HepG2 (cell line): Measurements from ENCODE around the gene TBCB. TPM values are rescaled to one million over a fixed set of nuclear protein-coding genes. Genes with fewer than 3 reads are reported as not detected.

Experiments
- DR1 ChIP-seq: sonication (generic); formaldehyde crosslinking; IDR thresholded peaks from 2 replicates; pipeline ENCODE4 v1.8.0; 2021; ENCODE audit warnings: mild to moderate bottlenecking, missing genetic modification reagents, inconsistent platforms
- KAT8 ChIP-seq: IDR thresholded peaks from 2 replicates; pipeline ENCODE4 v1.6.1; 2016; ENCODE audit warnings: missing genetic modification reagents, missing compliant biosample characterization
- MATR3 ChIP-seq: sonication (generic); formaldehyde crosslinking; IDR thresholded peaks from 2 replicates; pipeline ENCODE4 v1.4.0; 2020; ENCODE audit warnings: missing genetic modification reagents
- NBN ChIP-seq: fragments of 450-650 bp; conservative IDR thresholded peaks from 2 replicates; pipeline ENCODE4 v1.6.1; 2017
- NFE2 ChIP-seq: sonication (generic); formaldehyde crosslinking; IDR thresholded peaks from 2 replicates; pipeline ENCODE4 v1.4.0; 2020; ENCODE audit warnings: missing genetic modification reagents
- NR2F1 ChIP-seq, 2 experiments: fragments of 450-650 bp in 1 of 2; formaldehyde crosslinking in 1 of 2; IDR thresholded peaks; 2 replicates each; pipeline versions ENCODE4 v1.5.0 to v1.6.1; 2016 to 2020; ENCODE audit warnings: mild to moderate bottlenecking in 1 of 2, missing compliant biosample characterization in 1 of 2, missing genetic modification reagents in 1 of 2, moderate library complexity in 1 of 2
- NR2F2 ChIP-seq: IDR thresholded peaks from 2 replicates; pipeline ENCODE4 v1.6.1; 2012; ENCODE audit warnings: low read depth, inconsistent platforms, borderline replicate concordance
- ZNF547 ChIP-seq: sonication (generic); formaldehyde crosslinking; IDR thresholded peaks from 2 replicates; pipeline ENCODE4 v1.5.1; 2020; ENCODE audit warnings: mild to moderate bottlenecking, missing genetic modification reagents
- ZNF570 ChIP-seq: sonication (generic); formaldehyde crosslinking; IDR thresholded peaks from 2 replicates; pipeline ENCODE4 v1.4.0; 2020; ENCODE audit warnings: mild to moderate bottlenecking, missing genetic modification reagents, borderline replicate concordance
- ZNF776 ChIP-seq: sonication (generic); formaldehyde crosslinking; IDR thresholded peaks from 2 replicates; pipeline ENCODE4 v1.4.0; 2020; ENCODE audit warnings: mild to moderate bottlenecking, missing genetic modification reagents
- polyA plus RNA-seq, 8 experiments: library from polyadenylated mRNA; depleted of rRNA in 3 of 8; stranded (reverse) in 7 of 8; unstranded in 1 of 8; fragments of >200 nt; fragmentation: Illumina TruSeq in 4 of 8; extraction: Trizol in 4 of 8; gene quantifications; 2 replicates each; pipeline versions ENCODE4 v1.2.1 to v1.2.3, GENCODE V29; 2011 to 2016; ENCODE audit warnings: low read depth in 4 of 8, missing spikeins in 1 of 8, mixed read lengths in 1 of 8; ENCODE audit not compliant: insufficient read depth in 1 of 8
- total RNA-seq, 5 experiments: library from RNA; depleted of rRNA; stranded (reverse); fragments of >200 nt; fragmentation: Illumina TruSeq; extraction: Trizol; gene quantifications; 2 replicates each; pipeline ENCODE4 v1.2.3, GENCODE V29; 2016; ENCODE audit warnings: low read depth in 1 of 5
- TF ChIP-seq, protein P1 (sequence below): IDR thresholded peaks from 2 replicates; pipeline ENCODE4 v1.6.1; 2016; ENCODE audit warnings: low read depth, borderline replicate concordance
- TF ChIP-seq, protein P2 (sequence below): sonication (generic); formaldehyde crosslinking; IDR thresholded peaks from 2 replicates; pipeline ENCODE4 v1.4.0; 2020; ENCODE audit warnings: mild to moderate bottlenecking, low read depth, missing genetic modification reagents
- TF ChIP-seq, protein P3 (sequence below): sonication (generic); formaldehyde crosslinking; IDR thresholded peaks from 2 replicates; pipeline ENCODE4 v1.5.0; 2020; ENCODE audit warnings: missing genetic modification reagents, mild to moderate bottlenecking, borderline replicate concordance
- TF ChIP-seq, protein P4 (sequence below): sonication (generic); formaldehyde crosslinking; IDR thresholded peaks from 2 replicates; pipeline ENCODE4 v1.8.1; 2023; ENCODE audit warnings: missing genetic modification reagents, inconsistent platforms, borderline replicate concordance
- TF ChIP-seq, protein P5 (sequence below): IDR thresholded peaks from 2 replicates; pipeline ENCODE4 v1.6.1; 2018; ENCODE audit warnings: missing genetic modification reagents
- TF ChIP-seq, protein P6 (sequence below): sonication (generic); formaldehyde crosslinking; IDR thresholded peaks from 2 replicates; pipeline ENCODE4 v1.5.1; 2020; ENCODE audit warnings: mild to moderate bottlenecking, missing genetic modification reagents, borderline replicate concordance

TBCB gene
- total and polyA plus RNA-seq, 2 of the 13 experiments (the other 11 are each of a cell fraction or from before 2014, with no cell fraction given): 271 to 276 TPM

DNA sequence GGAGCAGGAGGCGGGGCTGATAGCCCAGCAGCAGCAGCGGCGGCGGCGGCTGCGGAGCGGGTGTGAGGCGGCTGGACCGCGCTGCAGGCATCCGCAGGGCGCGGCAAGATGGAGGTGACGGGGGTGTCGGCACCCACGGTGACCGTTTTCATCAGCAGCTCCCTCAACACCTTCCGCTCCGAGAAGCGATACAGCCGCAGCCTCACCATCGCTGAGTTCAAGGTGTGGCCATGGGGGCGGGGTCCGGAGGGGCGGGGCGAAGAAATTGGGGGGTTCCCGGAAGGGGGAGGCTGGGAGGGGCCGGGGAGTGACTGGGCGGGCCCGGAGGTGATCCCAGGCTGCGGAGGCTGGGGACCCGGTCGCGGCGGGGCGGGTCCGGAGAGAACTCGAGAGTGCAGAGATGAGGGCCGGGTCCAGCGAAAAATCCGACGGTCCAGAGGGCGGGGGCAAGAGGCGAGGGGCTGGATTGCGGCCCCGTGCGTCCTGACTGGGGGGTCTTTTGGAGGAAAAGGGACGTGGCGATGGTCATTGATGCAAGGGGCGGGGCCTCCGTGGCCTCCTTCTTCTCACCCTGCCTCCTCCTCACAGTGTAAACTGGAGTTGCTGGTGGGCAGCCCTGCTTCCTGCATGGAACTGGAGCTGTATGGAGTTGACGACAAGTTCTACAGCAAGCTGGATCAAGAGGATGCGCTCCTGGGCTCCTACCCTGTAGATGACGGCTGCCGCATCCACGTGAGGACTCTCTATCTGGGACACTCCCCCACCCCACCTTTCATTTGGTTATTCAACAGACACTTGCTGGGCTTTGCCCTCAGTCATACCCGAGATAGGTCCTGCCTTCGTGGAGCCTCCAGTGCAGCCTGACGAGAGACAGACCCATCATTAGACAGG lies at the start of gene TBCB (continued):
- TF ChIP-seq NR2F1 (CRISPR knock-in tag; IDR thresholded peaks at IDR 0.05): no peak
- TF ChIP-seq NFE2 (CRISPR knock-in tag): no peak
- no peak for TF ChIP-seq DR1 (CRISPR knock-in tag)
- TF ChIP-seq, protein P1, sequence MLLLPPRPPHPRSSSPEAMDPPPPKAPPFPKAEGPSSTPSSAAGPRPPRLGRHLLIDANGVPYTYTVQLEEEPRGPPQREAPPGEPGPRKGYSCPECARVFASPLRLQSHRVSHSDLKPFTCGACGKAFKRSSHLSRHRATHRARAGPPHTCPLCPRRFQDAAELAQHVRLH (CRISPR knock-in tag): no peak
- no peak for TF ChIP-seq ZNF570
- TF ChIP-seq NBN: no peak
- no peak for TF ChIP-seq KAT8 (CRISPR knock-in tag)
- no peak for TF ChIP-seq ZNF776
- TF ChIP-seq NR2F2: no peak
- TF ChIP-seq, protein P2, sequence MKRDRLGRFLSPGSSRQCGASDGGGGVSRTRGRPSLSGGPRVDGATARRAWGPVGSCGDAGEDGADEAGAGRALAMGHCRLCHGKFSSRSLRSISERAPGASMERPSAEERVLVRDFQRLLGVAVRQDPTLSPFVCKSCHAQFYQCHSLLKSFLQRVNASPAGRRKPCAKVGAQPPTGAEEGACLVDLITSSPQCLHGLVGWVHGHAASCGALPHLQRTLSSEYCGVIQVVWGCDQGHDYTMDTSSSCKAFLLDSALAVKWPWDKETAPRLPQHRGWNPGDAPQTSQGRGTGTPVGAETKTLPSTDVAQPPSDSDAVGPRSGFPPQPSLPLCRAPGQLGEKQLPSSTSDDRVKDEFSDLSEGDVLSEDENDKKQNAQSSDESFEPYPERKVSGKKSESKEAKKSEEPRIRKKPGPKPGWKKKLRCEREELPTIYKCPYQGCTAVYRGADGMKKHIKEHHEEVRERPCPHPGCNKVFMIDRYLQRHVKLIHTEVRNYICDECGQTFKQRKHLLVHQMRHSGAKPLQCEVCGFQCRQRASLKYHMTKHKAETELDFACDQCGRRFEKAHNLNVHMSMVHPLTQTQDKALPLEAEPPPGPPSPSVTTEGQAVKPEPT (CRISPR knock-in tag): no peak
- TF ChIP-seq, protein P3, sequence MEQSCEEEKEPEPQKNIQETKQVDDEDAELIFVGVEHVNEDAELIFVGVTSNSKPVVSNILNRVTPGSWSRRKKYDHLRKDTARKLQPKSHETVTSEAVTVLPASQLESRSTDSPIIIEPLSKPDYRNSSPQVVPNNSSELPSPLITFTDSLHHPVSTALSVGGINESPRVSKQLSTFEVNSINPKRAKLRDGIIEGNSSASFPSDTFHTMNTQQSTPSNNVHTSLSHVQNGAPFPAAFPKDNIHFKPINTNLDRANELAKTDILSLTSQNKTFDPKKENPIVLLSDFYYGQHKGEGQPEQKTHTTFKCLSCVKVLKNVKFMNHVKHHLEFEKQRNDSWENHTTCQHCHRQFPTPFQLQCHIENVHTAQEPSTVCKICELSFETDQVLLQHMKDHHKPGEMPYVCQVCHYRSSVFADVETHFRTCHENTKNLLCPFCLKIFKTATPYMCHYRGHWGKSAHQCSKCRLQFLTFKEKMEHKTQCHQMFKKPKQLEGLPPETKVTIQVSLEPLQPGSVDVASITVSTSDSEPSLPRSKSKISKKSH (CRISPR knock-in tag): no peak; the same call in 1 of the 2 replicates
- no peak for TF ChIP-seq ZNF547
- TF ChIP-seq, protein P4, sequence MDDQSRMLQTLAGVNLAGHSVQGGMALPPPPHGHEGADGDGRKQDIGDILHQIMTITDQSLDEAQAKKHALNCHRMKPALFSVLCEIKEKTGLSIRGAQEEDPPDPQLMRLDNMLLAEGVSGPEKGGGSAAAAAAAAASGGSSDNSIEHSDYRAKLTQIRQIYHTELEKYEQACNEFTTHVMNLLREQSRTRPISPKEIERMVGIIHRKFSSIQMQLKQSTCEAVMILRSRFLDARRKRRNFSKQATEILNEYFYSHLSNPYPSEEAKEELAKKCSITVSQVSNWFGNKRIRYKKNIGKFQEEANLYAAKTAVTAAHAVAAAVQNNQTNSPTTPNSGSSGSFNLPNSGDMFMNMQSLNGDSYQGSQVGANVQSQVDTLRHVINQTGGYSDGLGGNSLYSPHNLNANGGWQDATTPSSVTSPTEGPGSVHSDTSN (CRISPR knock-in tag): no peak
- TF ChIP-seq, protein P5, sequence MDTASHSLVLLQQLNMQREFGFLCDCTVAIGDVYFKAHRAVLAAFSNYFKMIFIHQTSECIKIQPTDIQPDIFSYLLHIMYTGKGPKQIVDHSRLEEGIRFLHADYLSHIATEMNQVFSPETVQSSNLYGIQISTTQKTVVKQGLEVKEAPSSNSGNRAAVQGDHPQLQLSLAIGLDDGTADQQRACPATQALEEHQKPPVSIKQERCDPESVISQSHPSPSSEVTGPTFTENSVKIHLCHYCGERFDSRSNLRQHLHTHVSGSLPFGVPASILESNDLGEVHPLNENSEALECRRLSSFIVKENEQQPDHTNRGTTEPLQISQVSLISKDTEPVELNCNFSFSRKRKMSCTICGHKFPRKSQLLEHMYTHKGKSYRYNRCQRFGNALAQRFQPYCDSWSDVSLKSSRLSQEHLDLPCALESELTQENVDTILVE: peak; percentile 6; the same call in 1 of the 2 replicates
- TF ChIP-seq, protein P6, sequence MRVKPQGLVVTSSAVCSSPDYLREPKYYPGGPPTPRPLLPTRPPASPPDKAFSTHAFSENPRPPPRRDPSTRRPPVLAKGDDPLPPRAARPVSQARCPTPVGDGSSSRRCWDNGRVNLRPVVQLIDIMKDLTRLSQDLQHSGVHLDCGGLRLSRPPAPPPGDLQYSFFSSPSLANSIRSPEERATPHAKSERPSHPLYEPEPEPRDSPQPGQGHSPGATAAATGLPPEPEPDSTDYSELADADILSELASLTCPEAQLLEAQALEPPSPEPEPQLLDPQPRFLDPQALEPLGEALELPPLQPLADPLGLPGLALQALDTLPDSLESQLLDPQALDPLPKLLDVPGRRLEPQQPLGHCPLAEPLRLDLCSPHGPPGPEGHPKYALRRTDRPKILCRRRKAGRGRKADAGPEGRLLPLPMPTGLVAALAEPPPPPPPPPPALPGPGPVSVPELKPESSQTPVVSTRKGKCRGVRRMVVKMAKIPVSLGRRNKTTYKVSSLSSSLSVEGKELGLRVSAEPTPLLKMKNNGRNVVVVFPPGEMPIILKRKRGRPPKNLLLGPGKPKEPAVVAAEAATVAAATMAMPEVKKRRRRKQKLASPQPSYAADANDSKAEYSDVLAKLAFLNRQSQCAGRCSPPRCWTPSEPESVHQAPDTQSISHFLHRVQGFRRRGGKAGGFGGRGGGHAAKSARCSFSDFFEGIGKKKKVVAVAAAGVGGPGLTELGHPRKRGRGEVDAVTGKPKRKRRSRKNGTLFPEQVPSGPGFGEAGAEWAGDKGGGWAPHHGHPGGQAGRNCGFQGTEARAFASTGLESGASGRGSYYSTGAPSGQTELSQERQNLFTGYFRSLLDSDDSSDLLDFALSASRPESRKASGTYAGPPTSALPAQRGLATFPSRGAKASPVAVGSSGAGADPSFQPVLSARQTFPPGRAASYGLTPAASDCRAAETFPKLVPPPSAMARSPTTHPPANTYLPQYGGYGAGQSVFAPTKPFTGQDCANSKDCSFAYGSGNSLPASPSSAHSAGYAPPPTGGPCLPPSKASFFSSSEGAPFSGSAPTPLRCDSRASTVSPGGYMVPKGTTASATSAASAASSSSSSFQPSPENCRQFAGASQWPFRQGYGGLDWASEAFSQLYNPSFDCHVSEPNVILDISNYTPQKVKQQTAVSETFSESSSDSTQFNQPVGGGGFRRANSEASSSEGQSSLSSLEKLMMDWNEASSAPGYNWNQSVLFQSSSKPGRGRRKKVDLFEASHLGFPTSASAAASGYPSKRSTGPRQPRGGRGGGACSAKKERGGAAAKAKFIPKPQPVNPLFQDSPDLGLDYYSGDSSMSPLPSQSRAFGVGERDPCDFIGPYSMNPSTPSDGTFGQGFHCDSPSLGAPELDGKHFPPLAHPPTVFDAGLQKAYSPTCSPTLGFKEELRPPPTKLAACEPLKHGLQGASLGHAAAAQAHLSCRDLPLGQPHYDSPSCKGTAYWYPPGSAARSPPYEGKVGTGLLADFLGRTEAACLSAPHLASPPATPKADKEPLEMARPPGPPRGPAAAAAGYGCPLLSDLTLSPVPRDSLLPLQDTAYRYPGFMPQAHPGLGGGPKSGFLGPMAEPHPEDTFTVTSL (CRISPR knock-in tag): peak; percentile 29; the same call in 1 of the 2 replicates
- TF ChIP-seq MATR3 (CRISPR knock-in tag): no peak
